IPS-18c (cell line): Measurements from ENCODE around the gene CNKSR3.

Source experiments
- H3K4me3 ChIP-seq: 2 replicates; pipeline ENCODE4 v1.7.0; 2013; ENCODE audit warnings: low read depth, mild to moderate bottlenecking, low read length, moderate library complexity; ENCODE audit not compliant: insufficient read depth
- H3K9me3 ChIP-seq: one replicate; pipeline ENCODE4 v1.6.1; 2013; ENCODE audit warnings: mild to moderate bottlenecking, low read length, moderate library complexity; ENCODE audit not compliant: control insufficient read depth, insufficient read depth

Gene CNKSR3

GRCh38 chr6:154508573-154509375 is 1.7 kb downstream of the CNKSR3 start:
- Histone ChIP-seq H3K4me3 (peak overlapping the region; percentile 88), H3K9me3 (no peaks in the 10 kb centered on the region)

DNA sequence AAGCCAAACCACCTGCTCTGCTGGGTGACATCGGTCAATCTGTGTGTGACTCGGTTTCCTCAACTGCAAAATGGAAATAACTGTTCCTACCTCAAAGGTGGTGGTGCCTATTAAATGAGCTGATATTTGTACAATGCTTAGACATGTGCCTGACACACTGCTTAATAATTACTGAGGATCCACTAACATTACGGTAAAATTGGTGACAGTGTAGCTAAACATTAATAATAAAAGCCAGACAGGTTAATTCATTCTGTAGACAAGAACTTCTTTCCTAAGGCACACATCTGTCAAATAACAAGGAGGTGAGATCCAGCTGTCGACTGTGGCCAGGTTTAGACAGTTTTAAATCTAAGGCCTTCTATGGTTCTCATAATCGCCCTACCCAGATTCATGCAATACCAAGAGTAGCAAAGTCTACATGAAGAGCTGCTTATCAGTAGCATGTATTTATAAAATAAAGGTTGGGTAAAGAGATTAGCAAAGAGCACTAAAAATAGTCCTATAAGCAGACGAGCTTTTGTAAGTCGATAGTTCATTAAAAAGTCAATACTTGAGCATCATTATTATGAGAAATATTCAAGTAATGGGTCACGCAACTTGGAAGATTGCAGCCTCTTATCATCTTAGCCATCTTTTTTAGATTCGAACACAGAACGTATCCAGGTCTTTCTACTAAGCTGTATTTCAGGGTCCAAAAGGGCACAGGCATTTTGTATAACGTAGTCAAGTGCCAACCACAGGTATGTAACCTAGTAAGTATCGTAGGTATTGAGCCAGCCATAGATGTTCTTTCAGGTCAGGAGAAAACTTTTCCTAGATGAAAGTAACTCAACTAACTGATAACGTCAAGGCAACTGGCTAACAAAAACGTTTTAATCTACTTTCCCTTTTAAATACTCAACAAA is 3.2 kb downstream of the CNKSR3 start:
- H3K4me3 ChIP-seq, result no peak overlapping the region
- no peaks in the 10 kb centered on the region for H3K9me3 ChIP-seq

DNA sequence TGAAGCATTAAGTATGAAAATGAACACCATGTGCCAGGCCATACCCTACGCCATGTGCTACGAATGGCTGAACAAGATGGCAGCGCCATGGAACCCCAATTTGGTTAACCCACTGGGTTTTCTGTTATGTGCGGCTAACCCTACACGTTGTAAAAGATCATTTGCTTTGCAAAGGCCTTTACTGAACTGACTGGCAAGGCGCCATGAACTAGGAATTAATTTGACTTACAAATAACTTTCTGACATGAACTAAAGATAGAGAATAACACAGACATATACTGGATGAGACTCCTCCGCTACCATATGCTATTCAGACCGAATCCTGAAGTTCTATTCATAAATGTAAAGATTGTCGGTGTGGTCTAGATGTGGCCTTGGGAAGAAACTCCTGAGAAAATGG is 3.9 kb downstream of the CNKSR3 start:
- H3K9me3 ChIP-seq, result no peaks in the 10 kb centered on the region

GRCh38 chr6:154506108-154506507 is 4.4 kb downstream of the CNKSR3 start:
- Histone ChIP-seq H3K9me3 (no peaks in the 10 kb centered on the region), H3K4me3 (no peak overlapping the region)

More for the DNA sequence above, 3.9 kb downstream of the CNKSR3 start:
- H3K4me3 ChIP-seq, result no peak overlapping the region

GRCh38 chr6:154504865-154505449 is 5.5 kb downstream of the CNKSR3 start:
- Histone ChIP-seq H3K4me3 (no peak overlapping the region), H3K9me3 (no peaks in the 10 kb centered on the region)

DNA sequence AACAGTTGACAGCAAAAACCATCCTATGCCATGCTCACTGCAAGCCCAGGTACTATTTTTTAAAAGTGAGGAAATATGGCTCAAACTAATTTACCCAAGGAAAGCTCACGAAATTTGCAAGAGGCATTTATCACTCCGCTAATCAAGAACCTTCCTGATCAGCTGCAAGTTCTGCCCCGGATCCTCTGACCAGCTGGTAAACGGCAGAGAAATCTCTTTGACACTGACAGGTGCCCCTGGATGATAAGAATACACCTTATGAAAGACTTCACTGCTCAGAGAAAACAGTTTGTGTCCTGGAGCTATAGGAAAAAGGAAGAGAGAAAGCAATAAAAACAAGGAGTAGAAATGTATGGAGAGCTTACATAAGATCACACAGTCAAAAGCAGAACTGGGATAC is 6.4 kb downstream of the CNKSR3 start:
- Histone ChIP-seq H3K4me3 (no peak overlapping the region), H3K9me3 (no peaks in the 10 kb centered on the region)

- no peaks in the 10 kb centered on the region for H3K9me3 ChIP-seq
- H3K4me3 ChIP-seq, result no peak overlapping the region
These were observed 6.8 kb downstream of the CNKSR3 start for GRCh38 chr6:154503658-154504057.

DNA sequence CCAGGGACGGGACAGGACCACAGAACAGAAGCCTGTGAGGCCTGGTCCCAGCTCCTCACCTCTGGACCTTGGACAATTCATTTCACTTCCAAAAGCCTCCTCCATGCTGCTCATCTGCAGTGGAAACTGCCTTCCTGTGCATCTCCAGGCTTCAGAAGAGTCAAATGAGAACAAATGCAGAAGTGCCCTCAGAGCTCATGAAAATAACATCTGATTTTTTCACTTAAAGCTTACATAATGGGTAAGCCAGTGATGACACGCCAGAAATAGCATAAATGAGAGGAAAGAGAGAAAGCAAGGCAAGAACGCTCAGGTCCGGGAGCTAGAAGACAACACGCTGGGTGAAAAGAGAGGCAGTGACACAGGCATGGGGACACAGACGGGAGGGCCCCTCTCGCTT is 7.9 kb downstream of the CNKSR3 start:
- H3K4me3 ChIP-seq, result no peak overlapping the region
- H3K9me3 ChIP-seq, result no peaks in the 10 kb centered on the region

GRCh38 chr6:154501578-154501868 is 9.0 kb downstream of the CNKSR3 start:
- no peak overlapping the region for H3K4me3 ChIP-seq
- no peaks in the 10 kb centered on the region for H3K9me3 ChIP-seq

- no peaks in the 10 kb centered on the region for H3K9me3 ChIP-seq
- H3K4me3 ChIP-seq, result no peak overlapping the region
These were observed 9.5 kb downstream of the CNKSR3 start for GRCh38 chr6:154500769-154501577.

- no peaks in the 10 kb centered on the region for H3K9me3 ChIP-seq
- no peak overlapping the region for H3K4me3 ChIP-seq
These were observed 10.5 kb downstream of the CNKSR3 start for GRCh38 chr6:154499855-154500589.

DNA sequence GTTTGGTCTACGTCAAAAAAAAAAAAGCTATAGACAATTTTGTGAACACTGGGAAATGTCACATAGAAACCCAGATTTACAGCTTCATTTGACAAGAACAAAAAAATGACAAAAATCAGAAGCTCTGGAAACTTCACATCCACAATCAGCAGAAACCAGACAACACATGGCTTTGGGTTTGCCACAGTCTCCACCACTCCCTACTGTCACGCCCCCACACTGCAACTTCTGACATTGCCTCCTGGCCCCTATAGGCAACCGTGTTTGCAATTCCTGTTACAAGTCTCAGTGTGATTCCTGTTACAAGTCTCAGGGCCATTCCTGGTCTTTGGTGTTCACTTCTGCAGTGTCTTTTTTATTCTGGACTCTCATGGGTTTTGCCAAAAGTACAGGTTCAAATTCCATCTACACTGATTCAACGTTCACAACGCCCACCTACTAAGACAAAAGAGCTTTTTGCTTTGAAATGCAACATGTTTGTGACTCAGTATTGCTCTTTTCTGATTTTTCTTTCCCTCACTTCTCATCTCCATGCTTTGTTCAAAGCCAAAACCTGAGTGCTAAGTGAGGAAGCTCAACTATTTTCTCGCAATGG is 12.0 kb downstream of the CNKSR3 start:
- no peaks in the 10 kb centered on the region for H3K9me3 ChIP-seq
- H3K4me3 ChIP-seq, result no peak overlapping the region

GRCh38 chr6:154496793-154497517 is 13.5 kb downstream of the CNKSR3 start:
- no peak overlapping the region for H3K4me3 ChIP-seq
- H3K9me3 ChIP-seq, result no peaks in the 10 kb centered on the region

GRCh38 chr6:154496186-154496585 is 14.3 kb downstream of the CNKSR3 start:
- no peaks in the 10 kb centered on the region for H3K9me3 ChIP-seq
- no peak overlapping the region for H3K4me3 ChIP-seq

DNA sequence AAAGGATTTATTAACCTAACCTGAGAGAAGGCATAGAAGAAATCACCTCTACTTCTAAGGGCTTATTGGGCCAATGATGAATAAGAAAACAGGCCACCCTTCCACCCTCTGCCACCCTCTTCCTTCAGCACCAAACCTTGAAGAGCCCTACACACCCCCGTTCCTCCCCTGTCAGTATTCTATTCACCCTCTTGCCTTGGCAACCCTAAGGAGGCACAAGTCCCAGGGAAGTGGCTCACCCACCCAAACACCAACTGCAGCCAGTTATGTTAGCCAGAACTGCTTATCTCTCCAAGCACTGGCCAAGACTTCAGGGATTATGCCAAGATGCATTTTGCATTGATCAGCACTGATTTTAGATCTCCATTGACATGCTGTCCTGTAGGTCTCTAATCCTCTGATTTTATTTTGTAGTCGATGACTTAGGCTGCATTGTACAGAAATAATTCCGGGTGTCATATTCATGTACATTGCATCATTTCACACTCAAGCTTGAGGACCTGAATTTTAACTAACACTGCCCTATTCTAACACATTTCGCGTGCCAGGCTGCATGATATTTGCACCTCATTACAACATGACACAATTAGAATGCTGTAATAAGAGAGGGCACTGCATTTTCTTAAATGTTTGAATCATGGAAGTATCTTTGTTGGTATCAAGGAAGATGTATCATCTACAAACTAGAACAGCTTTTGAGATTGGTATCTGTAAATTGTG is 15.7 kb downstream of the CNKSR3 start:
- H3K9me3 ChIP-seq, result no peaks in the 10 kb centered on the region
- no peak overlapping the region for H3K4me3 ChIP-seq
